ENCODE data around the gene DELE1.

The DELE1 gene

DNA sequence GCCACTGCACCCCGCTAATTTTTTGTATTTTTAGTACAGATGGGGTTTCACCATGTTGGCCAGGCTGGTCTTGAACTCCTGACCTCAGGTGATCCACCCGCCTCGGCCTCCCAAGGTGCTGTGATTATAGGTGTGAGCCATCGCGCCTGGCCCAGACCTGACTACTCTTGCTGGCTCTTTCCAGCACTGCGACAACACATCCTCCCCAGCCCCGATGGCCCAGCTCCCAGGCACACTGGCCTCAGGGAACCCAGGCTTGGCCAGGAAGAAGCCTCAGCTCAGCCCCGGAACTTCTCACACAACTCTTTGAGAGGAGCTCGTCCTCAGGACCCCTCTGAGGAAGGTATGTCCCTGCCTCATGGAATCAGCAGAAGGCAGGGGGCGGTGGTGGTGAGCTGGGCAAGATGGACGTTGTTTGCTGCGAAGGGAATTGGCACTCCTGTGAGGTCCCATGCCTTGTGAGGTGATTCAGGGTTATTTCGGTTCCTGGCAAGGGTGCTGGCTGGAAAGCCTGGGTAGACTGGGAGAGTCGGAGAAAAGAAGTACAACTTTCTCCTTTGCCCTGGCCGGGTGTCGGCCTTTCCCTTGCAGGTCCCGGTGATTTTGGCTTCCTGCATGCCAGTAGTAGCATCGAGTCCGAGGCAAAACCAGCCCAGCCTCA lies 5.9 kb downstream of the DELE1 start:
- no peak for DNase-seq

- DNase-seq = no peak
Observed at GRCh38 chr5:141931694-141932093, 8.0 kb downstream of the DELE1 start.

GRCh38 chr5:141933151-141933550 lies 9.5 kb downstream of the DELE1 start:
- DNase-seq = no peak

DNA sequence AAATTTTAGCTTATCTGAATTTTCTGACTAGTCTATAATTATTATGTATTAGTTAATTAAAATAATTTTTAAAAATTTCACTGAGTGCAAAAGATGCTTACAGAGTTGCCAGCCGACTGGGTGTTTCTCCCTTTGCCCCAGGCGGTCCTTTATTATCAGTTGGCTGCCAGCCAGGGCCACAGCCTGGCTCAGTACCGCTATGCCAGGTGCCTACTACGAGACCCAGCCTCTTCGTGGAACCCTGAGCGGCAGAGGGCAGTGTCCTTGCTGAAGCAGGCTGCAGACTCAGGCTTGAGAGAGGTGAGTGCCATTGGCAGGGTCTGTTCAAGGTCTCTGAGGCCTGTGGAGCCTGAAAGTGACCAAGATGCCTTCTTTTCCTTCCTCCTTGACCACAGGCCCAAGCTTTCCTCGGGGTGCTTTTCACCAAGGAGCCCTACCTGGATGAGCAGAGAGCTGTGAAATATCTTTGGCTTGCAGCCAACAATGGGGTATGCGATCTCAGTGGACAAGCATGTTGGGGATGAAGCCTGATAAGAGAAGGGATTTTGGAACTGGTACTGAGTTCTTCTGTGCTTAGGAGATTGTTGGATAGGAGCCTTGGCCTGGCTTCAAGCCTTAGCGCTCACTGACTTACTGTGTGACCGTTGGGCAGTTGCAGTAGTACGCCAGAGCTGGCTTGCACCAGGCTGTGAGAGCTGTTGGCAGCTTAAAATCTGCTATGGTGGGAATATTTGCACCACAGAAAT lies 10.6 kb downstream of the DELE1 start:
- DNase-seq = peak; percentile 44

- DNase-seq = no peak
Observed at GRCh38 chr5:141935538-141935937, 11.9 kb downstream of the DELE1 start.

DNA sequence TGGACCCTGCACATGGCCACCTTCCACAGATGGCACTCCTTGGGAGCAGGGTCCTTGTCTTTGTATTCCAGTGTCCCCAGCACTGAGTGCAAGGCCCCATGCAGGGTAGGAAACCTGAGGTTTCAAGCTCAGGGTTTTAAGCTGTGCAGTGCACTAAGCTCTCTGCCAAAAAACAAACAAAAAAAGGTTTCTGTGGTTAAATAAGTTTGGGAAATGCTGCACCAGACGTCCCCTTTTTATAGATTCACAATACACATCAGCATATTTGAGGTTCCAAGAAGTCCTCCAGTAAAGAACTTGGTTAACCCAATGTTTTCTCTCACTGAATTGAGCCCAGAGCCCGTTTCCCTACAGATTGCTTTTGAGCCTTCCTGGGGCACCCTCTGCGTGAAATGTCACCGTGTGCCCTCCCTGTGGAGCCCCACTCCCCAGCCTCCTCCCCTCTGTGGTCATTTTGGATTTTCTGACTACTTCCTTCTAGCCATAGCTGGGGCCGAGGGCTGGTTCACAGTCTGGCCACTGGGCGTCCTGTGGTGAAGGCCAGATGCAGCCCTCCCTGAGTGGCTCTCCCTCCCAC lies 17.1 kb downstream of the DELE1 start:
- no peak for DNase-seq

DNA sequence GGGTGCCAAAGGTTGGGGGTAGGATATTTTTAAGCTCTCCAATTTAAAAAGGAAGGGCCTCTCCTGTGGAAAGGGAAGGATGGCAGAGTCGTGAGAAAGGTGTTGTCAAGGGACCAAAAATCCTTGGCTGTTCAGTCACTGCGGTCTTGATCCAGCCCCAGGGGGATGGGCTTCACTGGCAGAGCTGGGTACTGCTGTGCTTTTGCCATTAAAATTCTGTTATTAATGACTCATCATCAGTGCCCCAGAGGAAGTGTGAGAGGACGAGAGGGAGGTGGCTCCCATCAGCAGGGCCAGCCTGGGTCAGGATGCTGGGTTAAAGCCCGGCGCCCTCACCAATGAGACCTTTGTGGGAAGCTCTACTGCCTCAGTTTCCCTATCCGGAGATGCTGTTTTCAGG lies 17.6 kb downstream of the DELE1 start:
- no peak for DNase-seq

DNA sequence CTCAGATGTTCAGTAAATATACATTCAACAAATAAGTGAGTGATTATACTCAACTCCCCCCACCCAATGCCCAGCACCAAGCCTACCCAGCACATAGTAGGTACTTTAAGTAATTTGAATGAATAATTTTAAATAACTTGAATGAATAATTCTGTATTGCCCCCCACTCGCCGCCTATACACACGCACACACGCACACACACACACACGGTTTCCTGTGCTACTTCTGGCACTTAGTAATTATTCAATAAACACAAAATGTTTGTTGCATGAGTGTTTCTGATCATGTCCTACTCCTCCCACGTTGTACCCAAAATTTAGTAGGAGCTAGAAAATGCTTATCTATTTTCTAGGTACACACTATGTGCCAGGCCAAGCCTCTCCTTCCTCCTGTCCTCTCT lies 18.1 kb downstream of the DELE1 start:
- no peak for DNase-seq

DNA sequence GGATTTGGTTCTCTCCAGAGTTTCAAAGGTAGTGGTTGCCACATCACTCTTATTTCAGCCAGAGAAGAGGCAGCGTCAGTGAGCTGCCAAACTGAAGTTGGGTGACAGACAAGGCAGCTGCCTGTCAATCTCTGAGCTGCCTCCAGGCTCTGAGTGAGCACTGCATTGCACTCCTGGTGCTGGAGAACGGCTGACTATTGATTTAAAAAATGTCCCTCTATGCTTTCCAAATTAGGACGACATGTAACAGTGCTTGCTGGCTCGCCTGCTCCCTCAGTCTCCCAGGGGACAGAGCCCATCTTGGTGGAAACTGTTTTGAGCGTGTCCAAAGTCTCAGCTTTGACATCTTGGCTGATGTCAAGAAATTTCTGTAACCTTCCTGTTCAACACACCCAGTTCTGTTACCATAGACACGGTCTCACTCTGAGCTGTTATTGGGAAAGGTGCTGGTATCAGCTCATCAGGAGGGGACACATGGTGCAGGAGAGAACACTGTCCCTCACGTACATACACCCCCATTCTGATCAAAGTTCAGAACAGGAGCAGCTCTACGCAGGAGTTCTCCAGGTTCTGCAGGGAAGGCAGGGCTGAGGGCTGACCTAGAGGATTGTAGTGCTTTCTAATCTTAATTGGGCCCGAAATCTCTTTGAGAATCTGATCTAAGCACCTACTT lies 18.6 kb downstream of the DELE1 start:
- no peak for DNase-seq

DNA sequence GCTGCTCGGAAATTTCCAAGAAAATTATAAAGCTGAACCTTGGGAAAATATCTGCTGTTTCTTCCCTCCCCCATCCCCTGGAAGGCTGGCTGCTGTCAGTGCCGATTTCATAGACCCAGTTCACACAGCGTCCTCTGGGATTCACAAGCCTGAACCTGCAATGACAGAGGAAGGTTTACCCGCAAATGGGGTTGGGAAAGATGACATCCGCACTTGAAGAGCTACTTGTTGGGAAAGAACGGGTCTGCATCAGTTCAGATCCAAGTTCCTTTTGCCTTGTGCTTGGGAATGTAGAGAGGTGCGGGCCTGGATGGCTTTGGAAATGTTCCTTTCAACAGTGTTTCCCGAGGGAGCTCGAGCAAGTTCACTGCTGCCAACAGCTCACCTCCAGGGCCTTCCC lies 20.4 kb downstream of the DELE1 start:
- no peak for DNase-seq

GRCh38 chr5:141945511-141946051 lies 21.9 kb downstream of the DELE1 start:
- no peak for DNase-seq

- DNase-seq = no peak
Observed at GRCh38 chr5:141947316-141947715, 23.6 kb downstream of the DELE1 start.

DNA sequence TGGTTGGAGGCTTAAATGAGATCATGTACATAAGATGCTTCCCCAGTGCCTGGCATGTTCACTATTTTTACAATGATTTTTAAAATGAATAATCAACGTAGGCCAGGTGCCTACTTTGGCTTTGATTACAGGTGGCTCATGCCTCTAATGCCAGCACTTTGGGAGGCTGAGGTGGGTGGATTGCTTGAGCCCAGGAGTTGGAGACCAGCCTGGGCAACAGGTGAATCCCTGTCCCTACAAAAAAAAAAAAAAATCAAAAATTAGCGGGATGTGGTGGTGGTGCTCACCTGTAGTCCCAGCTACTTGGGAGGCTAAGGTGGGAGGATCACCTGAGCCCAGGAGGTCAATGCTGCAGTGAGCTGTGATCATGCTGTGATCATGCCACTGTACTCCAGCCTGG lies 25.1 kb downstream of the DELE1 start:
- no peak for DNase-seq

DNA sequence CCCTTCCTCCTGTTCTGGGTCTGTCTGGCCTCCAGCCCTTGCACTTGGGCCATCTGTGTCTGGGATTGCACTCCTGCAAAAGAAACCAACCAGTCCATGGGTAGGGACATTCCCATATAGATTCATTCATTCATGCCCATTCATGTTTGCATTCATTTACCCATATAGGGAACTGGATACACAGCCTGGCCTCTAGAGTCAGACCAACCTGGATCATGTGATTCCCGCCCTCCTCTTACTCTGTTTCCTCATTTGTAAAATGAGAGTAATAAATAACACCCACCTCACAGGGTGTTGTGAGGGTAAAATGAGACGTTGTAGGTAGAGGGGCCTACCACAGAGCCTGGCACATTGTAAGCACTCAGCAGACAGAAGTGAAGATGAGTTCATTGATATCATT lies 25.8 kb downstream of the DELE1 start:
- DNase-seq = no peak

- DNase-seq = no peak
Observed at GRCh38 chr5:141950207-141951005, 26.7 kb downstream of the DELE1 start.

DNA sequence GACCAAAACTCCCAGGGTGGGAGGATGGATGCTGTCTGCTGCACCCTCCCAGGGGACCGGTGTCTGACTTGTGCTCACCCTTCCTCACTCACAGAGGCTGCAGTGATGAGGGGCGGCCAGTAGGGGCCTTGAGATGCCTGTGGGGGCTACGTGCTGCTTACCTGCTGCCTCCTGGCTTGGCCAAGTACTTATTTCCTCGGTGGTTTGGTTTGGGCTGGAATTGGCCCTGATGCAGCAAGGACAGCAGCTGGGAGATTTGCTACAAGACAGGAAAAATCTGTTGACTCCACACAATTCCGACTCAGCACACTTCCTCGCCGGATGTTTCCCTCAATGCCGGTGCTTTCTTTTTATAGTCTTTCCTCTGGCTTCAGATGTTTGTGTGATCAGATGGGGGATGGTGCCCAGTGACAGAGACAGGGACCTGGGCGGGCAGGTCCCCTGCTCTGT lies 27.7 kb downstream of the DELE1 start:
- no peak for DNase-seq

- no peak for DNase-seq
Observed at GRCh38 chr5:141952020-141952419, 28.3 kb downstream of the DELE1 start.

DNA sequence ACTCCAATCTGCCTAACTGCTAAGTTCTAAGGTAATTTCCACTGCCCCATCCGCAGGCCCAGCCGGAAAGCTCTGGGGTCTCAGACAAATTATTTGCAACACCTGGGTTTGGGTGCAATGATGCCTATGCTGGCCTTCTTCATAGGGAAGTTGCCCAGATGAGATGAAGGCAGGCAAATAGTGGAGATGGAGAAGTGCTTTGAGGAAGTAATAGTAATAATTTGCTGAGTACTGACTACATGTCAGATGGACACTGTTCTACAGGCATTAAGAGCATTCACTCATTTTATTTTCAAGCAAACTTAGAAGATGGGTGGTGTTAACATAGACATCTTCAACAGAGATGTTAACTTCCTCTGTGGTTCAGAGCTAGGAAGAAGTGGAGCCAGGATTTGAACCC lies 30.5 kb downstream of the DELE1 start:
- DNase-seq = no peak

DNA sequence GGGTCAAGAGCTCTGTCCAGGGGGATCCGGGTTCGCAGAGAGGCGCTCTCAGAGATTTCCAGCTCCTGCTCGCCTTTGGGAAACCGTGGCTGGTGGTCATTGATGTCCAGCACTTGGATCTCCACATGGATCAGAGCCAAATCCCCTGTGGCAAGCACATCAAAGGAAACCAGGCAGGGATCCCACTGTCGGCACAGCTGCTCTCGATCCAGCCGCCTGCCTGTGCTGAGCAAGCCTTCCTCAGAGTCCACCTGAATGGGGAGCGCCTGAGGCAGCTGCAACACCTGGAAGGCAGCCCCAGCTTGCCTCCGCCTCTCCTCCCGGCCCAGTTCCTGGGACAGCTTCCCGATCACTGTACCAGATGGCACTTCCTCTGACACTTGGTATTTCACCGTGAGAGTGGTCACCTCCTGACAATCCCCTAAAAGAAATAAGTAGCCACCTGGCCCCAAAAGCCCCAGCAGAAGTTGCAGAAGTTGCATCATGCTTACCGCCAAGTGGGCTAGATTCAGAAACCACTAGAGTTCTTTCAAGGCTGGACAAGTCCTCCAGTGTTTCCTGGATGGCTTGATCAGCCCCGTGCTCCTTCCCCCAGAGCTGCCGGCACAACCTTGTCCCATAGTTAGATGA lies 33.8 kb downstream of the DELE1 start:
- DNase-seq = no peak

- DNase-seq = peak; percentile 44
Observed at GRCh38 chr5:141958113-141958512, 34.4 kb downstream of the DELE1 start, which contains the start of gene PCDH12. Gene PCDH12 (minus strand): TSS chr5:141958202. CDS start chr5:141957851, 351 bp downstream.

DNA sequence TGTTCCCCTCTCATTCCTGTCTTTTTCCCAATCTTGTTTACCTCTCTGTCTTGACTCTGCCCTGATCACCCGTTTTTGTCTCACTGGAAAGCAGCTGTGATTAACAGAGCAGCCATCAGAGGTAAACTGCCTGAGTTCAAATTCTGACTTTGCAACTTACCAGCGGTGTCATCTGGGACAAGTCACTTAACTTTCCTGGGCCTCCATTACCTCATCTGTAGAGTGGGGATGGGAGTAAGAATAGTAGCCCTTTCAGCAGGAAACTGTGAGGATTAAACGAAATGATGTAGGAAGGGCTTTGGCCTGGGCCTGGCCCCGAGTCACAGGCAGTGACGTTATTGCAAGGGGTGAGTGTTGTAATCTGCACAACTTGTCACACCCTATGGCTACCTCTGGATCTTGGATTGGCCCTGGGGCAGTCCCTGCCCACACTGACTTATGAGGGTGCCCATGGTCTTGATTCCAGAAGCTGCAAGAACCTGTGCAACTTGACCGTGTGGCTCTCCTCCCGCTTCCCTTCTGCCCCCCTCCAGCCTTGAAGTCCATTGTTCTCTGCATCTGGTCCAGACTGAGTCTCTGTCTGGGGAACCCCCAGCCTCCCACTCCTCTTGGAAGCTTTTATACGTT lies 35.0 kb downstream of the DELE1 start:
- DNase-seq = no peak

Measured in DMS153 (cell line).